ENCODE data around the gene ZNF280D. TPM values are rescaled to one million over a fixed set of nuclear protein-coding genes. Genes with fewer than 3 reads are reported as not detected.

Gene ZNF280D
- total RNA-seq = 16.6 and 24.6 TPM in 2 replicates

GRCh38 chr15:56733136-56734012, at the start of gene ZNF280D:
ZNF280D (minus strand) TSS chr15:56733509; CDS start chr15:56707109, 26,400 bp downstream.

Other genes with a start within 250 kb of the ZNF280D start
- 67.2 and 95.4 TPM in 2 replicates for gene TCF12, start 185.1 kb upstream of the ZNF280D start, total RNA-seq

Measured in bronchial smooth muscle cell (primary cell).